Keratinocyte (primary cell): ENCODE results near the gene PTRHD1.
A peak's percentile ranks its signal among the peaks of the same experiment; 100 is the strongest.

ENCODE experiments used
- EZH2 ChIP-seq: IDR thresholded peaks from one replicate; pipeline ENCODE4 v1.6.1; 2012; ENCODE audit warnings: inconsistent platforms, mild to moderate bottlenecking, low read length, moderate library complexity
- TF ChIP-seq, protein P1 (sequence below), 3 experiments: IDR thresholded peaks in 1 of 3; conservative IDR thresholded peaks in 1 of 3; optimal IDR thresholded peaks in 1 of 3; 2 replicates in 2 of 3; 3 replicates in 1 of 3; pipeline versions ENCODE3 to v1.5.1; 2011; ENCODE audit warnings: low read length in 3 of 3, mild to moderate bottlenecking in 3 of 3, moderate library complexity in 2 of 3, control low read depth in 1 of 3, inconsistent platforms in 1 of 3; ENCODE audit not compliant: insufficient read depth in 2 of 3; ENCODE audit errors: extremely low read depth in 1 of 3

DNA sequence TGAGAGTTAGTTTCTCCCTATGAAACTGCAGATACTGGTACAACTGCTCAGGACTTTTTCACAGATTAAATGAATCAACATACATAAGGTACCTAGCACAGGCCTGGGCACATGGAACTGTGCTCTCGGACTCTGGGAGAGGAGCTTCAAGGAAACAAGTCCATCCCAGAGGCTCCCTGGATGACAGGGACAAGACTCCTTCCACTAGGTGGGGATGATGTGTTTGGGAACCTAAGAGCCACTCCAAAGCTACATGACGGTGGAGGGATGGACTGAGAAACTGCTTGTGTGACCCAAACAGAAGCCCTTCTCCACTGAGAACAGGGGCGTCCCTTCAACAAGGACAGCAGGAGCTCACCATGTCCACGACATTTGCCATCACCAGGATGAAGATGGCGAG is 37.2 kb upstream of the PTRHD1 start:
- TF ChIP-seq, protein P1, sequence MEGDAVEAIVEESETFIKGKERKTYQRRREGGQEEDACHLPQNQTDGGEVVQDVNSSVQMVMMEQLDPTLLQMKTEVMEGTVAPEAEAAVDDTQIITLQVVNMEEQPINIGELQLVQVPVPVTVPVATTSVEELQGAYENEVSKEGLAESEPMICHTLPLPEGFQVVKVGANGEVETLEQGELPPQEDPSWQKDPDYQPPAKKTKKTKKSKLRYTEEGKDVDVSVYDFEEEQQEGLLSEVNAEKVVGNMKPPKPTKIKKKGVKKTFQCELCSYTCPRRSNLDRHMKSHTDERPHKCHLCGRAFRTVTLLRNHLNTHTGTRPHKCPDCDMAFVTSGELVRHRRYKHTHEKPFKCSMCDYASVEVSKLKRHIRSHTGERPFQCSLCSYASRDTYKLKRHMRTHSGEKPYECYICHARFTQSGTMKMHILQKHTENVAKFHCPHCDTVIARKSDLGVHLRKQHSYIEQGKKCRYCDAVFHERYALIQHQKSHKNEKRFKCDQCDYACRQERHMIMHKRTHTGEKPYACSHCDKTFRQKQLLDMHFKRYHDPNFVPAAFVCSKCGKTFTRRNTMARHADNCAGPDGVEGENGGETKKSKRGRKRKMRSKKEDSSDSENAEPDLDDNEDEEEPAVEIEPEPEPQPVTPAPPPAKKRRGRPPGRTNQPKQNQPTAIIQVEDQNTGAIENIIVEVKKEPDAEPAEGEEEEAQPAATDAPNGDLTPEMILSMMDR (optimal IDR thresholded peaks at IDR 0.05 in 1 of 3, IDR thresholded peaks at IDR 0.05 in 1 of 3, conservative IDR thresholded peaks at IDR 0.05 in 1 of 3; ENCODE audit: extremely low read depth in 1 of 3, insufficient read depth in 2 of 3, low read length in 3 of 3), result peak in 1 of 3 experiments; percentile 12
- no peak for TF ChIP-seq EZH2
